SH-SY5Y (cell line): ENCODE data around the gene CDC7.

Experiments
- GATA2 ChIP-seq: IDR thresholded peaks from 2 replicates; pipeline ENCODE4 v1.6.1; 2011; ENCODE audit warnings: mild to moderate bottlenecking, low read depth, low read length
- GATA3 ChIP-seq: IDR thresholded peaks from 2 replicates; pipeline ENCODE4 v1.6.1; 2011; ENCODE audit warnings: low read depth, mild to moderate bottlenecking, low read length, moderate library complexity

DNA sequence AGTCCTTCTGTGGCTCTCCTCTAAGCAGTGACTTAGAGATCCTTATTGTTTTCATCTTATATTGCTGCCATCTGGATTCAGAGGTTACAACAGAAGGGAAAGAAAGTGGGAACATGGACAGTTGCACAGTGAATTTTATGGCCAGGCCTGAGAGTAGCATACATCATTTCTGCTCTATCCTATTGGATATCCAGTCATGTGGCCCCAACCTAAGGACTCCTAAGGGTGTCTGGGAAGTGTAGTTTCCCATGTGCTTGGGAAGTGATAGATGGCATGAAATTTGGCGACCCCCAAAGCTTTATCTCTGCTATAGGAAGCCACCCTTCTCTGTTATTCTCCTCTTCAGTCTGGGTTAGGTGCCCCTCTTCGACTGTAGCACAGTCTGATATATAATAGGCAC is 51.9 kb downstream of the CDC7 start:
- TF ChIP-seq GATA3 (no peak), GATA2 (no peak)
